NCI-H345 treated with DMSO at 0.1 percent for 48 hours (cell line): ENCODE measurements around the gene PLD1.

Source experiments
- DNase-seq: peaks from one replicate; lab custom pipeline; 2025; ENCODE audit not compliant: unreplicated experiment; lab: John Stamatoyannopoulos, UW

Gene PLD1

GRCh38 chr3:171776839-171777583 lies 33.3 kb downstream of the PLD1 start:
- no peak for DNase-seq

- DNase-seq, result no peak
Observed at GRCh38 chr3:171776411-171776810, 33.9 kb downstream of the PLD1 start.

GRCh38 chr3:171775943-171776342 lies 34.3 kb downstream of the PLD1 start:
- no peak for DNase-seq

GRCh38 chr3:171774521-171774920 lies 35.8 kb downstream of the PLD1 start:
- DNase-seq, result no peak

GRCh38 chr3:171772427-171773056 lies 37.7 kb downstream of the PLD1 start:
- no peak for DNase-seq

- no peak for DNase-seq
Observed at GRCh38 chr3:171770689-171771620, 39.3 kb downstream of the PLD1 start.

- no peak for DNase-seq
Observed at GRCh38 chr3:171769461-171769860, 40.8 kb downstream of the PLD1 start.

- no peak for DNase-seq
Observed at GRCh38 chr3:171768986-171769385, 41.3 kb downstream of the PLD1 start.

- DNase-seq, result no peak
Observed at GRCh38 chr3:171768281-171768900, 41.9 kb downstream of the PLD1 start.

- no peak for DNase-seq
Observed at GRCh38 chr3:171765511-171765887, 44.8 kb downstream of the PLD1 start.

- no peak for DNase-seq
Observed at GRCh38 chr3:171763392-171763791, 46.9 kb downstream of the PLD1 start.

GRCh38 chr3:171760477-171760876 lies 49.8 kb downstream of the PLD1 start:
- no peak for DNase-seq

GRCh38 chr3:171758109-171758508 lies 52.2 kb downstream of the PLD1 start:
- DNase-seq, result no peak

GRCh38 chr3:171757361-171758034 lies 52.8 kb downstream of the PLD1 start:
- DNase-seq, result no peak

- no peak for DNase-seq
Observed at GRCh38 chr3:171755656-171756055, 54.6 kb downstream of the PLD1 start.

GRCh38 chr3:171755015-171755589 lies 55.2 kb downstream of the PLD1 start:
- no peak for DNase-seq

GRCh38 chr3:171753665-171754408 lies 56.4 kb downstream of the PLD1 start:
- no peak for DNase-seq

GRCh38 chr3:171753025-171753472 lies 57.2 kb downstream of the PLD1 start:
- DNase-seq, result no peak

- no peak for DNase-seq
Observed at GRCh38 chr3:171752329-171752728, 58.0 kb downstream of the PLD1 start.

- DNase-seq, result no peak
Observed at GRCh38 chr3:171749124-171749523, 61.2 kb downstream of the PLD1 start.
